ENCODE data around the gene ZDHHC16.

Gene ZDHHC16

GRCh38 chr10:97505152-97505551, 59.2 kb downstream of the ZDHHC16 start:
- H3K9me3 Mint-ChIP-seq: no peaks in the 10 kb centered on the region
- peaks cover 19% of the 10 kb centered on the region for H3K4me1 Mint-ChIP-seq
- H3K36me3 Mint-ChIP-seq (ENCODE audit: low read depth): no peaks in the 10 kb centered on the region
- H3K27ac Mint-ChIP-seq: no peak overlapping the region
- no peak for TF ChIP-seq CTCF (IDR thresholded peaks at IDR 0.05; ENCODE audit: unreplicated experiment in 3 of 3)
- H3K4me3 Mint-ChIP-seq: no peak overlapping the region
- peaks cover 29% of the 10 kb centered on the region for H3K27me3 Mint-ChIP-seq (ENCODE audit: low read depth)

DNA sequence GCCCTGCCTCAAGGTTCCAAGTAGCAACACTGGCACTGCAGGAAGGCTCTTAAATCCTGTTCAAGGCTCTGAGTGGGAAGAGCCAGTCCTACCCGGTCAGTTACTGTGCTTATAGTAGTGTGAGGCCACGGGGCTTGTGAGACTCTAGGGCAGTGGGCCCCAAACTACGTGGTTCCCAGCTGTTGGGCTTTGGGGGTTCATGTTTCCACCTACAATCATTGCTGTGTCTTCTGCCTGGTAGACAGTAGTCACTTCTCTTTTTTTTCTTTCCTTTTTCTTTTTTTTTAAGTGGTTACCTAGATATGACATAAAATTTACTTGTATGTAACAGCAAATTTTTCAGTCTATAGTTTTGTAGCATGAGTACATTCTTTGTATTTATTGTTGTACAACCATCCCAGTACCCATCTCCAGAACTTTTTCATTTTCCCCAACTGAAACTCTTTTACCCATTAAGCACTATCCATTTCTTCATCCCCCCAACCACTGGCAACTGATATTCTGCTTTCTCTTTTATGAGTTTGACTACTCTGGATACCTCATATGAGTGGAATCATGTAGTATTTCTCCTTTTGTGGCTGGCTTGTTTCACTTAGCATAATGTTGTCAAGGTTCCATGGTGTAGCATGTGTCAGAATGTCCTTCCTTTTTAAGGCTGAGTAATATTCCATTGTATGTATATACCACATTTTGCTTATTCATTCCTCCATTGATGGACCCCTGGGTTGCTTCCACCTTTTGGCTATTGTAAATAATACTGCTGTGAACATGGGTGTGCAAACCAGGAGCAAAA, 60.4 kb downstream of the ZDHHC16 start:
- peaks cover 9% of the 10 kb centered on the region for H3K4me1 Mint-ChIP-seq
- no peak for TF ChIP-seq CTCF (IDR thresholded peaks at IDR 0.05; ENCODE audit: unreplicated experiment in 3 of 3)
- H3K36me3 Mint-ChIP-seq (ENCODE audit: low read depth): no peaks in the 10 kb centered on the region
- peaks cover 16% of the 10 kb centered on the region for H3K27me3 Mint-ChIP-seq (ENCODE audit: low read depth)
- H3K27ac Mint-ChIP-seq: no peak overlapping the region
- H3K9me3 Mint-ChIP-seq: no peaks in the 10 kb centered on the region
- H3K4me3 Mint-ChIP-seq: no peak overlapping the region

Measured in nephron (organoid).